Embryonic facial prominence (tissue), 1 donor: ENCODE data around the gene DIPK1C.
A peak's percentile ranks its signal among the peaks of the same experiment; 100 is the strongest.

ENCODE experiments used
- DNase-seq: peaks from one replicate; pipeline ENCODE4 v3.0.0-alpha.2; 2016; ENCODE audit errors: extremely low spot score

DIPK1C gene

GRCh38 chr18:74419761-74420160, 37.3 kb downstream of the DIPK1C start:
- no peak for DNase-seq

GRCh38 chr18:74418023-74418422, 39.1 kb downstream of the DIPK1C start:
- no peak for DNase-seq

DNA sequence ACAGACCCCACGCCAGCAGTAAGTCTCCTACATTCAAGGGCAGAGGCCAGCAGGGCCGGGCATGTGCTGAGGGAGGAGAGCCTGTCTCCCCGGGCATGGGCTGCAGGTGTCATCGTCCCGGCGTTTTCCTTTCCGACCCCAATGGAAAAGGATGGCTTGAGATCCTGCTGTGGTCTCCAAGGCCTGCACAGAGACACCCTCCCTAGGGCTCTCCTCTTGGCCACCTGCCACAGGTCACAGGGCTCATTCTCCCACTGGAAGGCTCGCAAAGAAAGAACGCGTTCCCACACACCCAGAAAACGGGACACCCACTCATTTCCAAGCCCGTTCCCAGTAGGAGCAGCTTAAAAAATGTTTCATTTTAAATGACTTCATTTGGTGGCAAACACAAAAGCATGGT, 41.0 kb downstream of the DIPK1C start:
- DNase-seq = no peak

DNA sequence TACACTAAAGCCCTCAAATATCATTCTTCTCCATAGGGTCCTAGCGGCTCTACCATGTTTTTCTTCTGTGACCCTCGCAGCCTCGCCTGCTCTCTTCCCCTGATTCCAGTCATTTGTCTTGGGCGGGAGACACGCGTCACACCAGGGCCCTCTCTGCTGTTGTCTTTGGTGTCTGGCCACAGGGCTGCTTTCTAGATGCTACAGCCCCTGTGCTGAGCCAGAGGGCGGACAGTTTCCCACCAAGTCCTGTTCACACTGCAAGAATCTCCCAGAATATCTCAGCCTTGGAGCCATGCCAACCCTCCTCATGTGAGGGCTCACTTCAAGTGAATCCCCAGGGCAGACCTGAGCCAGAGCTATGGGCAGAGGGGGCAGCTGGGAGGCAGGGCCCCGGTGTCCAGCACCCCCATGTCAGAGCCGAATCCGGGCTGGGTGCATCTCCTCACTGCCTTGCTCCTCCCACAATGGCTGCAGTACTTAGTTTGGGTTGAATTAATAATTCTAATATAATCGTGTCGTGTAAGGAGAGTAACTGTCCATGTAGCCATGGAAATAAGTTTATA, 42.1 kb downstream of the DIPK1C start:
- DNase-seq = no peak

- no peak for DNase-seq
Observed at GRCh38 chr18:74413836-74414235, 43.3 kb downstream of the DIPK1C start.

DNA sequence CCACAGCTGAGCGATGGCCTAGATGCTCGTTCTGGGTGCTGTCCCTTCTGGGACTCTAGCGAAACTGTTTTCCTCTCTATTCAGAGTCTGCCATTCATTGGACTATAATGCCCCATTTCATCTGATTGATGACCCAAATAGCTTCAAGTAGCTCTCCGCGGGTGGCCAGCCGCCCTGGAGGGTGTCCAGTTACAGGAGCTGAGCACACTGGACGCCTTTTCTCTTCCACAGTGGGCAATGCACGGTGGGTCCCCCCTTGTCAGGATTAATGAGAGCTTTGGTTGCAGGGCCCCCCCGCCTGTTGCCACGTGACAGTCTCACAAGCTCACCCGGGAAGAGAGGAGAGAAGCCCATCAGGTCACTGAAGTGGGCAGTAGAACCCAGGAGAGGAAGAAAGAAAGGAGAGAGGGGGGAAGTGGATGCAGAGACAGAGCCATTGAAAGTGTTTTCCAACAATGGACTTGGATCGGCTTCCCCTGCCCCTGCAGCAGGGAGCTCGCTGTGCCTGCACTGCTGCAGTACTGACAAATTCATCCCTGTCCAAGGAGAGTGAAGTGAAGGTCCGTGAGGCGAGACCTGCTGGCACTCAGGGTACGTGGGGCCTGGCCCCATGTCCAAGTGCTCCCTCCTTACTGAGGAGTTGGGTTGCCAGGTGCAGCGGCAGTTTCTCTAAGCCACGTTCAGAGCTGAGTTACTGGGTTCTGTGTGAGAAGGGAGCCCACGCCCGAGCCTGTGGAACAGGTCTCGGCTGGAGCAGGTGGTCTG, 44.8 kb downstream of the DIPK1C start:
- no peak for DNase-seq

GRCh38 chr18:74411475-74411874, 45.6 kb downstream of the DIPK1C start:
- DNase-seq = no peak

DNA sequence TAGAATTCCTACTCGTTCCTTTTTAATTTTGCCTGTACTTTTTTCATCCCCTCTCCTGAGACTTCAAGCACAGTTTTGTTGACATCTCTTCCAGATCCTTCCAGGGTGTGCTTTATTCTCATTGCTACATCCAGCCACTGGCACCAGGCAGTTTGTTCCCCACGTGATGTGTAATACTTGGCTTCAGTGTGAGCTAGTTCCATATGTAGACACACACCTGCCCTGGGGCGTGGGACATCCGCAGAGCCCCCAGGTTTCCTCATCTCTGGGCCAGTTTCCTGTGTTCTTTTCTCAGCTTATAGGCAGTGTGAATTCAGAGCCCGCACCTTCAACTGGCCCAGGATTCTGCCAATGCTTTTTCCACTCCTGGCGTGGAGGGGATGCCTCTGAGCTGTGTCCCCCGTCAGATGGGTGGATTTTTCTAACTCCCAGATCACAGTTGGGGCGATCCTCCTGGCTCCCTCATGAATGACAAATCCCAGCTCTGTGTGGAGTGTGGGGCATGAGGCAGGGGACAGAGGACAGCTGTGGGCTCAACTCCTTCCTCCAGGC, 46.6 kb downstream of the DIPK1C start:
- DNase-seq = no peak

DNA sequence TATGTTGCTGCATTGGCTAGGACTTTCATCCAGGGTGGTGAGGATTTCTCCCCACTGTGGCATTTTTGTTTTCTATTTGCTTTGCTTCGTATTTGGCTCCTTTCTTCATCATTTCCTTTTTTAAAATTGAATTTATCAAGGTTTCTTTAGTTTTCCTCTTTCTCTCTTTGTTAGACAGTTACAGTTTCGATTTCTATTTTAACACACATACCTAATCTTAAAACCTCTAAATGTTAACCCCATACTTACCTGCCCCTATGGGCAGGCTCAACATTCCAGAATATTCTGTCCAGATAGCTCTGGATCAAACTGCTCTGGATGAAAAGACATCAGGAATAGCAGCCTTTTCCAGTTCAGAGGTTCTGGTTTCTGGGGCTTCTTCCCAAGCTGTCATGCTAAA, 49.2 kb downstream of the DIPK1C start:
- no peak for DNase-seq

DNA sequence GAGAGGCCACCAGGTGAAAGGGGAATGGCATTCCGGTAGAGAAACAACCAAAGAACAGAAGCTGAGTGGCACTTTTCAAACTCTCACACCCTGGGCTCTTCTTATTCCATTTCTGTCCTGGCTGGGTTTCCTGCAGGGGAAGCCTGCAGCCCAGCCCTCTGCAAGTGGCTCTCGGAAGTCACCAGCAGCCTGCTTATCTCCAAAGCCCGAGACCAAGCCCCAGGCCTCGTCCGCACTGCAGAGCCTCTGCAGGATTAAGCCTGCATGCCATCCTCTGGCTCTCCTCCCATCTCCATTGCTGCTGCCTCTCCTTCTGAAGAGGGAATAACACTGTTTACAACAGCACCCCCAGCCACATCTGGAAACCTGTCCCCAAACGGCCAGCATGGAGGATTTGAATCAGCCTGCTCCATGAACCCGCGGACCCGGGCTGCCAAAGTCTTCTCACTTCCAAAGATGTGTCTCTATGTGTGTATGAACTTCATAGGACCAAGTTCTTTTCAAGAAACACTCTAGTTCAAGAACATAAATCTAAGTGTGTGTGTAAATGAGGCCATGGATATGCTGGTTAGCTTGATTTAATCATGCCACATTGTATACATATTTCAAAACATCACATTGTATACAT, 54.2 kb downstream of the DIPK1C start:
- DNase-seq = no peak

GRCh38 chr18:74400813-74401212, 56.3 kb downstream of the DIPK1C start:
- no peak for DNase-seq

GRCh38 chr18:74399091-74399887, 57.8 kb downstream of the DIPK1C start:
- DNase-seq = no peak

DNA sequence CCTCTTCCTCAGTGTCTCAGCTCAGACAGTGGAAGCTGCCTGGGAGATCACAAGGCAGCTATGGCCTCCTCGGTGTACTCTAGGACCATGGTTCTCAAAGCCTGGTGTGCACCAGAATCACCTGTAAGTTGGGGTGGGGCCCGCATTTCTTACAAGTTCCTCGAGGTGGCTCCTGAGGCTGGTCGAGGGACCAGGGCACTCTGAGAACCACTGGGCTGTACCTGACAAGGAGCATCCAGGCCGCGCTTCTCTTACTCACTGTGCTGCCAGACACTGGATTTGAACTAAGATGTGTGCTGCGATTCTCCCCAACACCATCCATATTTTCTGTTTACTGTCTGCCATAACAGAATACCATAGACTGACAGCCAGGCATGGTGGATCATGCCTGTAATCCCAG, 59.5 kb downstream of the DIPK1C start:
- DNase-seq = no peak

DNA sequence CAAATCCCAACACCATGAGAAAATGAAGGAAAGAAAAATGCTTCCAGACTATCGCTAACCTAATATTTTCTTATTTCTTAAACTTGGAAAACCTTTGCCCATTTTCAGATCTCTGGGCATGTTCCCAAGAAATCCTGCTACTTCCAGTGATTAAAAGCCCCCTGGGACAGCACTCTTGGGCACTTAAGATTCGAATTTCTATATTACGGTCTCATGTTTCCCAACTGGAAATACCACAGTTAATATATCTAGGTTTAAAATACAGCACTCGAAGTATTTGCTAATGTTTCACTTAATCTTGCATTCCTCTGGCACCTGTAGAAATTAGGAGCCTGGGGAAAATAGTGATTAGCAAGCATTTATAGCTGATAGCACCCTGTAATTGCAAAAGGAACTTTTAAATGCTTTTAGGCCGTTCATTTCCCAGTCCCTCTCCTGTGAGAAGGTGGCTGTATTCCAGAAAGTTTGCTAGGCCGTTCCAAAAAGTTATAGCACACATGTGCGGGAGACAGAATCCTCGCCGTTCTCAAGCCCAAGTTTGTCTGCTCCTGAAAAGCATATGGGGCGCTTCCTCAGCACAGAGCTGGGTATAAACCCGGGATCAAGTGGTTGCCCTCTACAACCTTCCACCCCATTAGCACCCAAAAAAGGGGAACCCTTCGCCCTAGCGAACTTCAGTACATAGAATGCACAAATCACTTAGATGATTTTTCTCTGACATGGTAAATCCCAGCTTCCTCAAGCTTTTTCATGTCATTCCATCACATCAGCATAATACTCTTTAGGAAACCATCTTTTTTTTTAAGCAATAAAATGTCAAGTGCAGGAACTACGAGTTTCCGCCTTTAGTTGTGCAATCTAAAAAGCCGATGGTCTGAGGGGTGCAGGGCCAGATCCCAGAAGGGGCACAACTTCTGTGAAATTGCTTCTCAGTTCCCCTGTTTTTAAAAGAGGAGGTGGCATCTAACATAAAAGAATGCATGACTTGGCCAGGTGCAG, 60.6 kb downstream of the DIPK1C start:
- DNase-seq = peak; percentile 73

GRCh38 chr18:74395648-74396154, 61.4 kb downstream of the DIPK1C start:
- DNase-seq = no peak

GRCh38 chr18:74395006-74395405, 62.1 kb downstream of the DIPK1C start:
- DNase-seq = no peak

GRCh38 chr18:74392323-74392722, 64.8 kb downstream of the DIPK1C start:
- no peak for DNase-seq

GRCh38 chr18:74390900-74391299, 66.2 kb downstream of the DIPK1C start:
- no peak for DNase-seq

- no peak for DNase-seq
Observed at GRCh38 chr18:74389991-74390390, 67.1 kb downstream of the DIPK1C start.

DNA sequence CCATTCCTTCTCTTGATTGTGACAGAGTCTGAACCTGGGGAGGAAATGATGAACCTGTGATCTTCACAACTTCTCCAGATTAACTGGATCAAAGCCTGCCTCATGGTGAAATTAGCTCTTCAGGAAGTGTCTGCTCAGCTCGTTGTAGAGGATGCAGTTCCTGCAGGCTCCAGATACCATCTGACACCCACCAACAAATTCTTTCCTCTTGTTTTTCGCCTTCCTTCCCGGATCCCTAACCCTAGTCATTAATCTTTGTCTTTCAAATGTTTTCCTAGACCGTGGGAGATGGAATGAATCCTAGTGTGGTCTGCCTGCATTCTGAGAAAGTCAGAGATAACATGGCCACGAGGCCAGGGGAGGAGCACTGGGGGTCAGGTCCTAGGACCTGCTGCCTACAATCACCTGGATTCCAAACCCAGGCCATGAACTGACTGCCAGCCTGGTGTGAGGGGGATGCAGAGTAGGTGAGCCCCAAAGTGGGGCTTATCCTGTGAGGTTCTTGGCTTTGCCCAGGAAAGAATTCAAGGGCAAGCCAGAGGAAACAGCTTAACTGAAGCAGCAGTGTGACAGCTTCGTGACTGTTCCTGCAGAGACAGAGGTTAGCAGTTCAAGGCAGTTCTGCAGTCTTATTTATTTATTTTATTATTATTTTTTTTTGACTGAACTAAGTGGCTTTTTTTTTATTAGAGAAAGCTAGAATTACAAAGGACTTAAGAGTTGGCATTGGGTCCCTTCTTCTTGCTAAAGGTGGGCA, 67.8 kb downstream of the DIPK1C start:
- no peak for DNase-seq
